ENCODE data around the gene NTN4.

Gene NTN4

DNA sequence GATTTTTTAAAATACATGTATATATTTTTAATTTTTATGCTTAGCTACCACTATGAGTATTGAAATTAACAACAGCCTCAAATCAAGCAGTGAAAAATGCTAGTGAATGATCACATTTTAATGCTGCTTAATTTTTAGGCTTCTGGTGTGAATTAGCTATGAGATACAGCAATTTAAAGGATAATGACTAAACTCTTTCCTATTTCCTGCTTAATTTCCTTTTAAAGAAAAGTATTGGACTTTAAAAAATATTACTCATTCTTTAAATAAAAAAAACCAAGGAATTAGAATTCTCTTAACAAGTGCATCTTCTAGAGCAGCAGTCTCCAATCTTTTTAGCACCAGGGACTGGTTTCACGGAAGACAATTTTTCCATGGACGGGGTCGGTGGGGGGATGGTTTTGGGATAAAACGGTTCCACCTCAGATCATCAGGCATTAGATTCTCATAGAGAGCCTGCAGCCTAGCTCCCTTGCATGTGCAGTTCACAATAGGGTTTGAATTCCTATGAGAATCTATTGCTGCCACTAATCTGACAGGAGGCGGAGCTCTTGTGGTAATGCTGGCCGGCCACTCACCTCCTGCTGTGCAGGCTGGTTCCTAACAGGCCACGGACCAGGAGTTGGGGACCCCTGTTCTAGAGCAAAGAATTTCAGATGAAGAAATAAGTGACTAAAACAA, 18.6 kb upstream of the NTN4 start:
- DNase-seq: no peak
- no peak for TF ChIP-seq GATA1 (IDR thresholded peaks at IDR 0.05; ENCODE audit: low read depth, low read length)
- TF ChIP-seq POLR2A (IDR thresholded peaks at IDR 0.05; ENCODE audit: low read length): no peak

- TF ChIP-seq POLR2A (IDR thresholded peaks at IDR 0.05; ENCODE audit: low read length): no peak
- TF ChIP-seq GATA1 (IDR thresholded peaks at IDR 0.05; ENCODE audit: low read depth, low read length): no peak
- DNase-seq: no peak
These were observed 17.6 kb upstream of the NTN4 start for GRCh38 chr12:95808146-95808545.

DNA sequence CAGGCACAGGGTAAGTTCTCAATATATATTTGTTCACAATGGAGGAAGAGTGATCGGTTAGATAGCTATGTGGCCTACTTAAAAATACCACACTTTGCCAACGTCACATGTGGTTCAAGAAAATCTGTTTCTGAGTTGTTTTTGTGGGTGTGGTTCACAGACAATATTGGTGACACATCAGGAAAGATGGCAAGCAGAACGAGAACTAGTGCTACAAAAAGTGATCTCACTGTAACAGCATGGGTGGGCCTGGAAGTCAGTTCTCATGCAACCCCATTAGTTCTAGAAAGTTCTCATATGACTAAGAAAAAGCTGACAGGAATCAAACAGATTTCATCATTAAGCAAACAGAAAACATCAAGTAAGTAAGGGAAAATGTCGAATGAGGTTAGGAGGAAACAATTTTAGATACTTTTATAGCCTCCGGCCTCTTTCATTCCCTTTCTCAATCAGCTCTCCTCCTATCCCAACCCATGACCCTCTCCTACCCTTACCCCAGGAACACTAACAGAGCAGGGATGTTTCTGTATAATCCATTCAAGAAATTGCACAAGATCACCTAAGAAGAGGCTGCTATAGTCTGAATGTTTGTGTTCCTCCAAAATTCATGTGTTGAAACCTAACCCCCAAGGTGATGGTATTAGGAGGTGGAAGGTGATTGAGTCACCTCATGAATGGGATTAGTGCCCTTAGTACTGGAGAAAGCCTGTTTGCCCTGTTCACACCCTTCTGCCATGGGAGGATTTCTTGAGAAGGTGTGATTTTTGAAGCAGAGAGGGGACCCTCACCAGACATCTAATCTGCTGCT, 15.5 kb upstream of the NTN4 start:
- no peak for TF ChIP-seq POLR2A (IDR thresholded peaks at IDR 0.05; ENCODE audit: low read length)
- no peak for TF ChIP-seq GATA1 (IDR thresholded peaks at IDR 0.05; ENCODE audit: low read depth, low read length)
- no peak for DNase-seq

DNA sequence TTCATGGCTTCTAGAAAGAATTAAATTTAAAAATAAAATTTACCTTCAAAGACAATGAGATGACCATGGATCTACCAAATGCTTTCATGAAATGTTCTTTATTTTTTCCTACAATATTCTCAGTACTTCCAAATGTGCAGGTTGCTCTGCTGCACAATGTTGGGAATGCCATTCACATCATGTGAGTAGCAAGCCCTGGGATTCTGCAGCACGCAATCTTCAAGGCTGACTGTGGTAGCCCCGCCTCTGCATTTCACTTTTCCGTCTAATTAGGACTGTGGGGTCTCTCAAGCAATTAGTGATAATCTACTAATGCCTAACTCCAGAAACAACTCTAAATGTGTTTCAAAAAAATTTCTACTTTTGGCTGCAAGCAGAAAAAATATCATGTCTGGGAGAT, 13.7 kb upstream of the NTN4 start:
- no peak for DNase-seq
- TF ChIP-seq POLR2A (IDR thresholded peaks at IDR 0.05; ENCODE audit: low read length) (no peak), GATA1 (IDR thresholded peaks at IDR 0.05; ENCODE audit: low read depth, low read length) (no peak)

- no peak for TF ChIP-seq GATA1 (IDR thresholded peaks at IDR 0.05; ENCODE audit: low read depth, low read length)
- no peak for TF ChIP-seq POLR2A (IDR thresholded peaks at IDR 0.05; ENCODE audit: low read length)
- DNase-seq: no peak
These were observed 13.3 kb upstream of the NTN4 start for GRCh38 chr12:95803817-95804216.

GRCh38 chr12:95802482-95803270, 12.1 kb upstream of the NTN4 start:
- no peak for DNase-seq
- no peak for TF ChIP-seq GATA1 (IDR thresholded peaks at IDR 0.05; ENCODE audit: low read depth, low read length)
- TF ChIP-seq POLR2A (IDR thresholded peaks at IDR 0.05; ENCODE audit: low read length): no peak

GRCh38 chr12:95796982-95797289, 6.4 kb upstream of the NTN4 start:
- TF ChIP-seq POLR2A (IDR thresholded peaks at IDR 0.05; ENCODE audit: low read length): no peak
- no peak for TF ChIP-seq GATA1 (IDR thresholded peaks at IDR 0.05; ENCODE audit: low read depth, low read length)
- DNase-seq: no peak

GRCh38 chr12:95796225-95796981, 5.8 kb upstream of the NTN4 start:
- TF ChIP-seq GATA1 (IDR thresholded peaks at IDR 0.05; ENCODE audit: low read depth, low read length) (no peak), POLR2A (IDR thresholded peaks at IDR 0.05; ENCODE audit: low read length) (no peak)
- DNase-seq: no peak

DNA sequence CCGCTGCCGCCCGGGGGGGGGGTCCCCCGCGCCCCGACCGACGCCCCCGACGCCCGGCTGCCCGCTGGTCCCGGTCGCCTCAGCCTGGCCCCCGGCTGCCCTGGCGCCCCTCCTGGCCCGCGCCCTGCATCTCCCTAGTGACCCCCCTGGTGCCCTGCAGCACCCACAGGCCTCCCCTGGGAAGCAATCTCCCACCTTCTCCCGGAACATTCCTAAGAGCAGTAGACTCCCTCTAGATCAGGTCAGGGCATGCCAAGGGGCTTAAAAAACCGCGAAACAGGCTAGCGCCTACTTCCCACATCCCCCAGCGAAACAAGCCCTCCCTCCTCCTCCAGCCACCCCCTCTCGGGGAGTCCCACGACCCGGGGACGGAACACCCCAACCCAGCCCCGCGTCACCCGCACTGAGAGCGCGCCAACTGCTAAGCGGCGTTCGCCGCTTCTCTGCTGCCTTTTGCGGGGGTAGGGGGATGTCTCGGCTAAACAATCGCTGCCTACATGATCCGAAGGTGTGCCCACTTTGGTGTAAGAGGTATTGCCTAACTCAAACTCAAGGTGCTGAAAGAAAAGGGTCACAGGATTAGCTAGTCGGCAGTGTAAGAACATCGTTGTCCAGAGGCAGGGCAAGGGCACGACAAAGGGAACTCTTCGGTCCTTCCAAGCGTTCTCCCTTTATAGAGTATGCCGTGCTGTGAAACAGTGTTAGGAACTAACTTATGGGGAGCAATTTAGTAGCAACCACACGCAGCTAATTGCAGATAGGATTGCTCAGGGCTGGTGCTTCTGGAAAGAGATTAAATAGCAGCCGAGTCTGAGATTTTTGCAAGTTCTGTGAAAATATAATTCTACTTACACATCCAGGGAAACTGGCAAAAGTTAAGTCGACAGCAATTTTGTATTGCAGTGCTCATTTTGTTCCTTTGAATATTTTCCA, 619 bp upstream of the NTN4 start:
- no peak for TF ChIP-seq GATA1 (IDR thresholded peaks at IDR 0.05; ENCODE audit: low read depth, low read length)
- DNase-seq: no peak

GRCh38 chr12:95789126-95790032, 1.2 kb downstream of the NTN4 start:
- no peak for DNase-seq
- TF ChIP-seq POLR2A (IDR thresholded peaks at IDR 0.05; ENCODE audit: low read length) (no peak), GATA1 (IDR thresholded peaks at IDR 0.05; ENCODE audit: low read depth, low read length) (no peak)

DNA sequence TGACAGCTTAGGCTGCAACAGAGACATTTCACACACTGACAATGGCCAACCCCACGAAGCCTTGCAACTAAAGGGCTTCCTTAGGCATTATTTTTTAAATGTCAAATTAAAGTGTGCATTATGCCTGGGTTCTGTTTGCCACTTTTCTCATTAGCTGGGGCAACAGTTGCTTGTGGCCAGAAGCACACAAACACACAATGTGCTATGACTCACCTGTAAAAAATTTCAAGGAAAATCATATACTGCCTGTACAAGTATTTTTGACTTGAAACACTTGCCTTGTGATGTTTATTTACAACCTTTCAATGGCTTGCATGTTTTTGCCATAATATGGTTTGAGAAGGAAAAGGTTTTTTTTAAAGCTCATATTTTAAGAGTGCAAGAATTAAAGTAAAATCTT, 1.9 kb downstream of the NTN4 start:
- TF ChIP-seq POLR2A (IDR thresholded peaks at IDR 0.05; ENCODE audit: low read length) (no peak), GATA1 (IDR thresholded peaks at IDR 0.05; ENCODE audit: low read depth, low read length) (no peak)
- no peak for DNase-seq

DNA sequence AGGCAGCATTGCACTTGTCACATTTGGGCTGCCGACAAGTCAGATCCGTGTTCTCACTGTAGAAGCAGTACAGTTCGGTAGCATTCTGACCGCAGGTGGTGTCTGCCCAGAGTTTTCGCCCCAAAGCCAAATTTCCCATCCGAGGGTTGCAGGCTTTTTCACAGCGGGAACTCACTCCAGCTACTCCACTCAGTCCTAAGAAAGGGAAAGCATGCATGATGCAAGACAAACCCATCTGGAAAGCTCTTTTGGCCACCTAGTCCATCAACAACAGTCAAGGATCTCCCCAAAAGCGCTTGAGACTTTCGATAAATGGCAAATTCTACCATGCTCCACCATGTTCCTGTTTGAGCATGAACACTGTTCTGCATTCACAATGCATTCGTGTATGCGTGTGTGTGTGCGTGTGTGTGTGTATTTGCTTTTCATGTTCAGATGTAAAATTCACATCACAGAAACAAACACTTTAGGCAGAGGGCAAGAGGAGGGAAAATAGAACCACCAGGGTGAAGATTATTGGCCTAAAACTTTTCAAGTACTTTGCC, 3.2 kb downstream of the NTN4 start:
- DNase-seq: no peak
- TF ChIP-seq POLR2A (IDR thresholded peaks at IDR 0.05; ENCODE audit: low read length) (no peak), GATA1 (IDR thresholded peaks at IDR 0.05; ENCODE audit: low read depth, low read length) (no peak)

Data from erythroblast (primary cell).